Measurements from ENCODE around the gene TARP.

Gene TARP

GRCh38 chr7:38215735-38216670 lies 57.4 kb downstream of the TARP start:
- Histone ChIP-seq H3K9ac (ENCODE audit: low read depth, low read length) (no peak overlapping the region), H2AK5ac (ENCODE audit: low read depth, low read length) (no peak overlapping the region), H3K56ac (ENCODE audit: extremely low read depth, insufficient read depth, low read length) (no peak overlapping the region), H3K4me2 (ENCODE audit: low read depth, low read length) (no peak overlapping the region), H3K14ac (replicated peaks; ENCODE audit: low read depth, low read length) (no peak overlapping the region), H3K9me1 (ENCODE audit: insufficient read depth, low read length) (peaks cover 3% of the 10 kb centered on the region), H3K9me3 (ENCODE audit: control insufficient read depth, insufficient read depth, low read length) (no peaks in the 10 kb centered on the region), H2AFZ (replicated peaks; ENCODE audit: low read length, poor library complexity) (no peak overlapping the region), H3K27me3 (ENCODE audit: control insufficient read depth, insufficient read depth, low read length) (no peaks in the 10 kb centered on the region), H4K91ac (ENCODE audit: insufficient read depth, low read depth, low read length) (no peak overlapping the region), H3K79me1 (ENCODE audit: low read depth in 1 of 2, low read length in 2 of 2) (peaks cover 7 to 10% of the 10 kb centered on the region in 2 experiments; a peak in 2 of 4 replicates), H3K4me3 (ENCODE audit: insufficient read depth, low read depth, low read length) (no peak overlapping the region), H3K27ac (ENCODE audit: insufficient read depth, low read length) (no peak overlapping the region), H3K4ac (ENCODE audit: low read depth, low read length) (no peak overlapping the region), H4K5ac (ENCODE audit: low read depth, low read length) (0 out of 2 replicates have a peak overlapping the region, but pooled peaks have one; percentile 22), H3K18ac (ENCODE audit: low read depth, low read length) (no peak overlapping the region), H2AK9ac (replicated peaks; ENCODE audit: low read depth, low read length, poor library complexity) (no peak overlapping the region), H2BK15ac (ENCODE audit: low read depth, low read length) (no peak overlapping the region), H3K36me3 (ENCODE audit: control insufficient read depth, insufficient read depth, low read length) (peaks cover 23% of the 10 kb centered on the region), H2BK5ac (ENCODE audit: low read depth, low read length, poor library complexity, severe bottlenecking) (peak overlapping the region; percentile 12), H4K8ac (ENCODE audit: low read depth in 2 of 2, low read length in 2 of 2) (no peak overlapping the region; a peak in 1 of 4 replicates), H3K4me1 (ENCODE audit: control insufficient read depth, insufficient read depth, low read length) (peaks cover 3% of the 10 kb centered on the region; the same call in 1 of the 2 replicates), H2BK120ac (ENCODE audit: low read depth, low read length) (no peak overlapping the region), H4K20me1 (ENCODE audit: insufficient read depth, low read length) (no peaks in the 10 kb centered on the region), H3K23ac (ENCODE audit: low read depth, low read length) (no peak overlapping the region), H2BK20ac (ENCODE audit: low read depth, low read length) (no peak overlapping the region)
- DNase-seq (peak; percentile 93), ATAC-seq (ENCODE audit: low read depth) (peak; percentile 97)
- dilution Hi-C loops (cut with HindIII; ENCODE audit: low sequenced_read_pairs, unreplicated experiment) (no loop called here), intact Hi-C loops (cut with micrococcal nuclease) (loop anchor here (2.0 to 5.0 kb wide), 2 partner anchors 37 to 121 kb away; partner anchors contain the start of gene STARD3NL), in situ Hi-C loops (cut with MboI; ENCODE audit: low sequenced_read_pairs) (no loop called here)
- no CpG with 5 or more reads among the region's 5 CpGs for WGBS, 2 experiments (ENCODE audit: extremely low coverage in 2 of 2, insufficient read length in 1 of 2)
- no TSS peak for BruUV-seq (replicated peaks)
- ChIA-PET POLR2A (ENCODE audit: unreplicated experiment) (no interaction called here), CTCF (interaction anchor here (0.6 to 2.1 kb wide), 34 partner anchors 8 to 170 kb away, joined by 3 to 35 read pairs (median 5); partner anchors contain the start of gene STARD3NL)
- TF ChIP-seq, protein P1, sequence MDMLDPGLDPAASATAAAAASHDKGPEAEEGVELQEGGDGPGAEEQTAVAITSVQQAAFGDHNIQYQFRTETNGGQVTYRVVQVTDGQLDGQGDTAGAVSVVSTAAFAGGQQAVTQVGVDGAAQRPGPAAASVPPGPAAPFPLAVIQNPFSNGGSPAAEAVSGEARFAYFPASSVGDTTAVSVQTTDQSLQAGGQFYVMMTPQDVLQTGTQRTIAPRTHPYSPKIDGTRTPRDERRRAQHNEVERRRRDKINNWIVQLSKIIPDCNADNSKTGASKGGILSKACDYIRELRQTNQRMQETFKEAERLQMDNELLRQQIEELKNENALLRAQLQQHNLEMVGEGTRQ (IDR thresholded peaks at IDR 0.05; ENCODE audit: low read depth, low read length), result no peak
- TF ChIP-seq CEBPB (IDR thresholded peaks at IDR 0.05; ENCODE audit: low read depth, low read length), result no peak
- no peak for TF ChIP-seq POLR2A (IDR thresholded peaks at IDR 0.05; ENCODE audit: low read depth, low read length)
- TF ChIP-seq CHD1 (IDR thresholded peaks at IDR 0.05; ENCODE audit: low read depth, low read length), result no peak
- 0 out of 2 replicates have a peak, but pooled peaks have one; percentile 39 for TF ChIP-seq BHLHE40 (IDR thresholded peaks at IDR 0.05; ENCODE audit: low read depth, low read length)
- TF ChIP-seq MAZ (IDR thresholded peaks at IDR 0.05; ENCODE audit: borderline replicate concordance, low read depth, low read length), result peak; percentile 27; the same call in 1 of the 2 replicates
- peak; percentile 15; the same call in 1 of the 2 replicates for TF ChIP-seq MAFK (IDR thresholded peaks at IDR 0.05; ENCODE audit: low read depth, low read length)
- no peak for TF ChIP-seq FOS (IDR thresholded peaks at IDR 0.05; ENCODE audit: low read depth, low read length)
- peak; percentile 62 for TF ChIP-seq SMC3 (IDR thresholded peaks at IDR 0.05; ENCODE audit: low read depth, low read length)
- TF ChIP-seq, protein P2, sequence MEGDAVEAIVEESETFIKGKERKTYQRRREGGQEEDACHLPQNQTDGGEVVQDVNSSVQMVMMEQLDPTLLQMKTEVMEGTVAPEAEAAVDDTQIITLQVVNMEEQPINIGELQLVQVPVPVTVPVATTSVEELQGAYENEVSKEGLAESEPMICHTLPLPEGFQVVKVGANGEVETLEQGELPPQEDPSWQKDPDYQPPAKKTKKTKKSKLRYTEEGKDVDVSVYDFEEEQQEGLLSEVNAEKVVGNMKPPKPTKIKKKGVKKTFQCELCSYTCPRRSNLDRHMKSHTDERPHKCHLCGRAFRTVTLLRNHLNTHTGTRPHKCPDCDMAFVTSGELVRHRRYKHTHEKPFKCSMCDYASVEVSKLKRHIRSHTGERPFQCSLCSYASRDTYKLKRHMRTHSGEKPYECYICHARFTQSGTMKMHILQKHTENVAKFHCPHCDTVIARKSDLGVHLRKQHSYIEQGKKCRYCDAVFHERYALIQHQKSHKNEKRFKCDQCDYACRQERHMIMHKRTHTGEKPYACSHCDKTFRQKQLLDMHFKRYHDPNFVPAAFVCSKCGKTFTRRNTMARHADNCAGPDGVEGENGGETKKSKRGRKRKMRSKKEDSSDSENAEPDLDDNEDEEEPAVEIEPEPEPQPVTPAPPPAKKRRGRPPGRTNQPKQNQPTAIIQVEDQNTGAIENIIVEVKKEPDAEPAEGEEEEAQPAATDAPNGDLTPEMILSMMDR (conservative IDR thresholded peaks at IDR 0.05; ENCODE audit: low read depth, low read length), result peak; percentile 96
- TF ChIP-seq ELK1 (IDR thresholded peaks at IDR 0.05; ENCODE audit: borderline replicate concordance, low read depth, low read length), result no peak
- no peak for TF ChIP-seq RCOR1 (IDR thresholded peaks at IDR 0.05; ENCODE audit: insufficient replicate concordance, low read length)
- TF ChIP-seq MXI1 (IDR thresholded peaks at IDR 0.05; ENCODE audit: borderline replicate concordance, low read depth, low read length), result no peak
